Measurements from ENCODE around the gene PHLPP1.
"Not testable (repeated sequence)": the region's sequence is repeated elsewhere in the genome, so short reads cannot be mapped to it uniquely, and the experiment has no call there.

Gene PHLPP1

DNA sequence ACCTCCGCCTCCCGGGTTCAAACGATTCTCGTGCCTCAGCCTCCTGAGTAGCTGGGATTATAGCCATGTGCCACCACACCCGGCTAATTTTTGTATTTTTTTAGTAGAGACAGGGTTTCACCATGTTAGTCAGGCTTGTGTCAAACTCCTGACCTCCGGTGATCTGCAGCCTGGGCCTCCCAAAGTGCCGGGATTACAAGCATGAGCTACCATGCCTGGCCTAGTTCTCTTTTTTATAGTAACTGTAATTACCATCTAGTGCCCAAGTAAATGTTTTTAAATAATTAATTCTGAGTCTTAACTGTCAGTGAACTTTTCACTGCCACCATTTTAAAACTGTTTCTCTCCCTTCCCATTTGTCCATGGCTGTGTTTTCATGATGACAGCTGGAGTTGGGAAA is 198.5 kb downstream of the PHLPP1 start:
- not testable (repeated sequence) for H3K4me1 ChIP-seq (ENCODE audit: control insufficient read depth, insufficient read depth, low read length, poor library complexity, severe bottlenecking); H3K9me3 ChIP-seq (ENCODE audit: control insufficient read depth, low read length); H3K27me3 ChIP-seq (replicated peaks; ENCODE audit: control insufficient read depth, insufficient read depth, low read length, poor library complexity, severe bottlenecking); H3K27ac ChIP-seq (ENCODE audit: insufficient read depth, low read length, poor library complexity, severe bottlenecking); H3K4me3 ChIP-seq (ENCODE audit: insufficient read depth, low read depth, low read length, poor library complexity, severe bottlenecking); H3K36me3 ChIP-seq (ENCODE audit: control insufficient read depth, insufficient read depth, low read length); DNase-seq

DNA sequence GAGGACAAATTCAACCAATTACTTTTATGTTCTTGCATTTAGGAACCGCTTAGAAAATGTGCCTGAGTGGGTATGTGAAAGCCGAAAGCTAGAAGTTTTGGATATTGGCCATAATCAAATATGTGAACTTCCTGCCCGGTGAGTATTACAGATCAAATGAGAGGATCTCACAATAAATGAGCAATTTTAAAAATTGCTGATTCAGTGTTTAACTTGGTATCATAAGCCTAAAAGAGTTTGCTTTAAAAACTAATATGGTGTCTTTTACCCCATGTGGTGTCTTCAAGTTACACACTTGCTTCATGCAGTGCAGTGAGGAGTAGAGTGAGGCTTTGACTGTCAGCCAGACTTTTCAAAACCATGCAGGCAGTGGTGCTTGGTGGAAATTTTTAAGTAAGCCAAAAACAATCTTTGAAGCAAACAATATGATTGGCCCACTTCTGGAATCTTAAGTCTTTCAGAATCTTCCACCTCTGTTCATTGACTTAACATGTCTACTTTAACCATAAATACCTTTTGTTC is 199.6 kb downstream of the PHLPP1 start:
- H3K27me3 ChIP-seq (replicated peaks; ENCODE audit: control insufficient read depth, insufficient read depth, low read length, poor library complexity, severe bottlenecking), result no peaks in the 10 kb centered on the region
- H3K9me3 ChIP-seq (ENCODE audit: control insufficient read depth, low read length), result no peaks in the 10 kb centered on the region
- no peaks in the 10 kb centered on the region for H3K4me1 ChIP-seq (ENCODE audit: control insufficient read depth, insufficient read depth, low read length, poor library complexity, severe bottlenecking)
- H3K27ac ChIP-seq (ENCODE audit: insufficient read depth, low read length, poor library complexity, severe bottlenecking), result no peak overlapping the region
- no peak for DNase-seq
- H3K36me3 ChIP-seq (ENCODE audit: control insufficient read depth, insufficient read depth, low read length), result no peaks in the 10 kb centered on the region
- H3K4me3 ChIP-seq (ENCODE audit: insufficient read depth, low read depth, low read length, poor library complexity, severe bottlenecking), result no peak overlapping the region

GRCh38 chr18:62918361-62918760 is 203.0 kb downstream of the PHLPP1 start:
- Histone ChIP-seq H3K27ac (ENCODE audit: insufficient read depth, low read length, poor library complexity, severe bottlenecking) (no peak overlapping the region), H3K4me1 (ENCODE audit: control insufficient read depth, insufficient read depth, low read length, poor library complexity, severe bottlenecking) (no peaks in the 10 kb centered on the region), H3K27me3 (replicated peaks; ENCODE audit: control insufficient read depth, insufficient read depth, low read length, poor library complexity, severe bottlenecking) (no peaks in the 10 kb centered on the region), H3K4me3 (ENCODE audit: insufficient read depth, low read depth, low read length, poor library complexity, severe bottlenecking) (no peak overlapping the region), H3K9me3 (ENCODE audit: control insufficient read depth, low read length) (no peaks in the 10 kb centered on the region), H3K36me3 (ENCODE audit: control insufficient read depth, insufficient read depth, low read length) (no peaks in the 10 kb centered on the region)
- no peak for DNase-seq

- no peak for DNase-seq
- Histone ChIP-seq H3K27me3 (replicated peaks; ENCODE audit: control insufficient read depth, insufficient read depth, low read length, poor library complexity, severe bottlenecking) (no peaks in the 10 kb centered on the region), H3K4me1 (ENCODE audit: control insufficient read depth, insufficient read depth, low read length, poor library complexity, severe bottlenecking) (no peaks in the 10 kb centered on the region), H3K9me3 (ENCODE audit: control insufficient read depth, low read length) (no peaks in the 10 kb centered on the region), H3K4me3 (ENCODE audit: insufficient read depth, low read depth, low read length, poor library complexity, severe bottlenecking) (no peak overlapping the region), H3K36me3 (ENCODE audit: control insufficient read depth, insufficient read depth, low read length) (no peaks in the 10 kb centered on the region), H3K27ac (ENCODE audit: insufficient read depth, low read length, poor library complexity, severe bottlenecking) (no peak overlapping the region)
Measured at GRCh38 chr18:62919109-62919838, 203.9 kb downstream of the PHLPP1 start.

DNA sequence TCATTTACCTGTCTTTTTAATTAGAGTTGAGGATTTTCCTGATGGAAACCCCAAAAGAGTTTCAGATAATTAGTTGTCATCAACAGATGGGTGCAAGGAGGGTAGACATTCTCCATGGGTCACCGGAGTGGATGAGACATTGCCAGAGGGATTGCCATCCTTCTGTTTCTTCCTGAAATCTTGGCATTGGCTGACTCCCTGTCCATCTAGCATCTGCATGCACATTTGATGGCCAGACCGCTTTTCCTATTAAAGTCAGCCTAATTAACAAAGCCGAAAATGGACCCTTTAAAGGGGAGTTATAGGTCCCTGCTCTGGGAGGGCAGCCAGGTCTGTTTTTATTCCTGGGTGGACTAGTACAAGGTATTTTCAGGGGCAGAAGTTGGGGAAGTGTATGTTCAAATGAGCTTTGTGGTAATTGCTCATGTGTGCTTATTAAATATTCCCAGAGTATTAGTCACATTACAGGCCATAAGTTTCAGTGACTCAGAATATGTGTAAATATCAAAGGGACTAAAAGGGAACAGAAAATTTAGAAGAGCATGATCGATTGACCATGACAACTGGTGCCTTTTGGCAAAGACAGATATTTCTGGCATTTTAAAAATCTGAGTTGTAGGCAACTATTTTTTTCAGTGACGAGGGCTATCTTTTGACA is 209.8 kb downstream of the PHLPP1 start:
- Histone ChIP-seq H3K27ac (ENCODE audit: insufficient read depth, low read length, poor library complexity, severe bottlenecking) (no peak overlapping the region), H3K9me3 (ENCODE audit: control insufficient read depth, low read length) (no peaks in the 10 kb centered on the region), H3K4me1 (ENCODE audit: control insufficient read depth, insufficient read depth, low read length, poor library complexity, severe bottlenecking) (no peaks in the 10 kb centered on the region), H3K4me3 (ENCODE audit: insufficient read depth, low read depth, low read length, poor library complexity, severe bottlenecking) (no peak overlapping the region), H3K36me3 (ENCODE audit: control insufficient read depth, insufficient read depth, low read length) (no peaks in the 10 kb centered on the region), H3K27me3 (replicated peaks; ENCODE audit: control insufficient read depth, insufficient read depth, low read length, poor library complexity, severe bottlenecking) (no peaks in the 10 kb centered on the region)
- DNase-seq, result no peak

DNA sequence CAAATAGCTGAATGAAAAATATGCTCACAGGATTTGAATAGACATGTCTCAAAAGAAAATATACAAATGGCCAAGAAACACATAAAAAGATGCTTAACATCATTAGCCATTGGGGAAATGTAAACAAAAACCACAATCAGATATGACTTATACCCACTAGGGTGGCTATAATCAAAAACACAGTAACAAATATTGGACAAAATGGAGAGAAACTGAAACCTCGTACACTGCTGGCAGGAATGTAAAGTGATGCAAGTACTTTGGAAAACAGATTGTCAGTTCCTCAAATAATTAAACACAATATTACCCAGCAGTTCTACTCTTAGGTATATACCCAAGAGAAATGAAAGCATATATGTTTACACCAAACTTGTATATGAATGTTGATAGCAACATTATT is 213.0 kb downstream of the PHLPP1 start:
- Histone ChIP-seq H3K4me1 (ENCODE audit: control insufficient read depth, insufficient read depth, low read length, poor library complexity, severe bottlenecking) (no peaks in the 10 kb centered on the region), H3K27me3 (replicated peaks; ENCODE audit: control insufficient read depth, insufficient read depth, low read length, poor library complexity, severe bottlenecking) (no peaks in the 10 kb centered on the region), H3K4me3 (ENCODE audit: insufficient read depth, low read depth, low read length, poor library complexity, severe bottlenecking) (no peak overlapping the region), H3K36me3 (ENCODE audit: control insufficient read depth, insufficient read depth, low read length) (no peaks in the 10 kb centered on the region), H3K27ac (ENCODE audit: insufficient read depth, low read length, poor library complexity, severe bottlenecking) (no peak overlapping the region), H3K9me3 (ENCODE audit: control insufficient read depth, low read length) (no peaks in the 10 kb centered on the region)
- no peak for DNase-seq

- no peaks in the 10 kb centered on the region for H3K27me3 ChIP-seq (replicated peaks; ENCODE audit: control insufficient read depth, insufficient read depth, low read length, poor library complexity, severe bottlenecking)
- no peaks in the 10 kb centered on the region for H3K4me1 ChIP-seq (ENCODE audit: control insufficient read depth, insufficient read depth, low read length, poor library complexity, severe bottlenecking)
- no peak overlapping the region for H3K27ac ChIP-seq (ENCODE audit: insufficient read depth, low read length, poor library complexity, severe bottlenecking)
- H3K4me3 ChIP-seq (ENCODE audit: insufficient read depth, low read depth, low read length, poor library complexity, severe bottlenecking), result no peak overlapping the region
- DNase-seq, result no peak
- no peaks in the 10 kb centered on the region for H3K9me3 ChIP-seq (ENCODE audit: control insufficient read depth, low read length)
- no peaks in the 10 kb centered on the region for H3K36me3 ChIP-seq (ENCODE audit: control insufficient read depth, insufficient read depth, low read length)
Measured at GRCh38 chr18:62933261-62933887, 218.0 kb downstream of the PHLPP1 start.

- no peaks in the 10 kb centered on the region for H3K27me3 ChIP-seq (replicated peaks; ENCODE audit: control insufficient read depth, insufficient read depth, low read length, poor library complexity, severe bottlenecking)
- no peak overlapping the region for H3K4me3 ChIP-seq (ENCODE audit: insufficient read depth, low read depth, low read length, poor library complexity, severe bottlenecking)
- no peak overlapping the region for H3K27ac ChIP-seq (ENCODE audit: insufficient read depth, low read length, poor library complexity, severe bottlenecking)
- DNase-seq, result no peak
- H3K36me3 ChIP-seq (ENCODE audit: control insufficient read depth, insufficient read depth, low read length), result no peaks in the 10 kb centered on the region
- no peaks in the 10 kb centered on the region for H3K9me3 ChIP-seq (ENCODE audit: control insufficient read depth, low read length)
- no peaks in the 10 kb centered on the region for H3K4me1 ChIP-seq (ENCODE audit: control insufficient read depth, insufficient read depth, low read length, poor library complexity, severe bottlenecking)
Measured at GRCh38 chr18:62935994-62936393, 220.7 kb downstream of the PHLPP1 start.

DNA sequence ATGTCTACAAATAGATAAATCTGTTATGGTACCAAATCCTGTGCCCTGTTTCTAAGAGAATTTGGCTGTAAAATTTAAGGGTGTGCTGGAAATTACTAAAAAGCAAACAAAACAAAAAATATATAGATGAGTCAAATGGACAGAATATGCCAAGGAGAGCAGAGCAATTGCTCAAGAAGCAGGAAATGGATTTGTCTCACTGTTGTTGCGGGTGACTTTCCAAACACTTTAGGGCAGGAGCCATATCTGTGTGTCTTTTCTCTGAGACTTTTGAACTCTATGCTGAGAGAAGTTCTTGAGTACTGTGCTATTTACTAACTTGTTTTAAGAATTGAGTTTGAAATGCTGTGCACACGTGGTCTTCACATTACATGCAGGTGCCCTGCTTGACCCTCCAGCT is 221.7 kb downstream of the PHLPP1 start:
- H3K27me3 ChIP-seq (replicated peaks; ENCODE audit: control insufficient read depth, insufficient read depth, low read length, poor library complexity, severe bottlenecking), result no peaks in the 10 kb centered on the region
- no peak for DNase-seq
- no peak overlapping the region for H3K4me3 ChIP-seq (ENCODE audit: insufficient read depth, low read depth, low read length, poor library complexity, severe bottlenecking)
- H3K4me1 ChIP-seq (ENCODE audit: control insufficient read depth, insufficient read depth, low read length, poor library complexity, severe bottlenecking), result no peaks in the 10 kb centered on the region
- no peaks in the 10 kb centered on the region for H3K9me3 ChIP-seq (ENCODE audit: control insufficient read depth, low read length)
- H3K27ac ChIP-seq (ENCODE audit: insufficient read depth, low read length, poor library complexity, severe bottlenecking), result no peak overlapping the region
- H3K36me3 ChIP-seq (ENCODE audit: control insufficient read depth, insufficient read depth, low read length), result no peaks in the 10 kb centered on the region

- H3K9me3 ChIP-seq (ENCODE audit: control insufficient read depth, low read length), result no peaks in the 10 kb centered on the region
- DNase-seq, result no peak
- no peak overlapping the region for H3K27ac ChIP-seq (ENCODE audit: insufficient read depth, low read length, poor library complexity, severe bottlenecking)
- H3K4me1 ChIP-seq (ENCODE audit: control insufficient read depth, insufficient read depth, low read length, poor library complexity, severe bottlenecking), result no peaks in the 10 kb centered on the region
- no peaks in the 10 kb centered on the region for H3K36me3 ChIP-seq (ENCODE audit: control insufficient read depth, insufficient read depth, low read length)
- no peak overlapping the region for H3K4me3 ChIP-seq (ENCODE audit: insufficient read depth, low read depth, low read length, poor library complexity, severe bottlenecking)
- H3K27me3 ChIP-seq (replicated peaks; ENCODE audit: control insufficient read depth, insufficient read depth, low read length, poor library complexity, severe bottlenecking), result no peaks in the 10 kb centered on the region
Measured at GRCh38 chr18:62938006-62938405, 222.7 kb downstream of the PHLPP1 start.

Data from effector memory CD4-positive, alpha-beta T cell (primary cell).